WTC11 (cell line): Measurements from ENCODE around the gene PPP2R5A. TPM values are rescaled to one million over a fixed set of nuclear protein-coding genes. Genes with fewer than 3 reads are reported as not detected.

Experiments
- ATAC-seq: fragments of 200-7000 bp; cut with Tn5 transposase; 2 replicates; pipeline ENCODE4 v1.10.0; 2021; ENCODE audit warnings: mild to moderate bottlenecking, moderate library complexity
- CTCF ChIA-PET: fragments of 300-600 bp; sonication (Branson Sonifier 250); formaldehyde crosslinking; loops from one replicate; lab custom pipeline; 2021; ENCODE audit warnings: antibody characterized with exemption; lab: Charles Lee
- POLR2A ChIA-PET: fragments of 350-600 bp; sonication (Branson Sonifier 250); formaldehyde crosslinking; loops from one replicate; lab custom pipeline; 2021; ENCODE audit warnings: antibody characterized with exemption; lab: Charles Lee
- DNase-seq: peaks from one replicate; pipeline ENCODE4 v3.0.0; 2021; ENCODE audit warnings: low spot score
- H3K27ac Mint-ChIP-seq: 2 replicates; pipeline ENCODE4 v1.8.0; 2021; ENCODE audit warnings: mixed read lengths
- H3K27me3 Mint-ChIP-seq: 2 replicates; pipeline ENCODE4 v1.8.0; 2021; ENCODE audit warnings: low read depth, mild to moderate bottlenecking, moderate library complexity, mixed read lengths
- H3K36me3 Mint-ChIP-seq: 2 replicates; pipeline ENCODE4 v1.8.0; 2021; ENCODE audit warnings: mixed read lengths
- H3K4me1 Mint-ChIP-seq: 2 replicates; pipeline ENCODE4 v1.8.0; 2022; ENCODE audit warnings: mixed read lengths
- H3K4me3 Mint-ChIP-seq: 2 replicates; pipeline ENCODE4 v1.8.0; 2021; ENCODE audit warnings: mild to moderate bottlenecking, moderate library complexity, mixed read lengths
- H3K9me3 Mint-ChIP-seq: 2 replicates; pipeline ENCODE4 v1.8.0; 2021; ENCODE audit warnings: mixed read lengths
- ELF4 ChIP-seq: sonication (generic); formaldehyde crosslinking; IDR thresholded peaks from 2 replicates; pipeline ENCODE4 v1.8.1; 2022; ENCODE audit warnings: low read depth, mild to moderate bottlenecking, moderate library complexity, missing genetic modification reagents
- ESRRA ChIP-seq: sonication (generic); formaldehyde crosslinking; IDR thresholded peaks from 2 replicates; pipeline ENCODE4 v1.8.1; 2022; ENCODE audit warnings: mild to moderate bottlenecking, missing genetic modification reagents, borderline replicate concordance
- GRHL2 ChIP-seq: fragments of 250-450 bp; sonication (Bioruptor Pico); IDR thresholded peaks from 2 replicates; pipeline ENCODE4 v1.8.0; 2022; ENCODE audit warnings: mild to moderate bottlenecking, moderate library complexity; ENCODE audit not compliant: insufficient replicate concordance, severe bottlenecking
- MXD4 ChIP-seq: fragments of 250-450 bp; sonication (Bioruptor Pico); IDR thresholded peaks from 2 replicates; pipeline ENCODE4 v1.8.0; 2021; ENCODE audit warnings: mild to moderate bottlenecking, moderate library complexity, borderline replicate concordance
- NFYB ChIP-seq: sonication (generic); formaldehyde crosslinking; conservative IDR thresholded peaks from 2 replicates; pipeline ENCODE4 v1.8.0; 2022; ENCODE audit warnings: low read depth, missing genetic modification reagents
- PRRX2 ChIP-seq: fragments of 250-450 bp; sonication (Bioruptor Pico); IDR thresholded peaks from 2 replicates; pipeline ENCODE4 v1.8.0; 2021; ENCODE audit warnings: mild to moderate bottlenecking
- RORB ChIP-seq: fragments of 250-450 bp; sonication (Bioruptor Pico); IDR thresholded peaks from 2 replicates; pipeline ENCODE4 v1.9.0; 2021; ENCODE audit warnings: mild to moderate bottlenecking
- ZNF263 ChIP-seq: sonication (generic); formaldehyde crosslinking; IDR thresholded peaks from 2 replicates; pipeline ENCODE4 v1.8.1; 2022; ENCODE audit warnings: low read depth, mild to moderate bottlenecking, moderate library complexity, missing genetic modification reagents
- ZNF317 ChIP-seq: sonication (generic); formaldehyde crosslinking; IDR thresholded peaks from 2 replicates; pipeline ENCODE4 v1.8.1; 2023; ENCODE audit warnings: low read depth, mild to moderate bottlenecking, moderate library complexity, missing genetic modification reagents, borderline replicate concordance
- total RNA-seq: library from RNA; stranded (reverse); gene quantifications from 3 replicates; pipeline ENCODE4 v1.2.3, GENCODE V29; 2021
- TF ChIP-seq, protein P1 (sequence below): sonication (generic); formaldehyde crosslinking; IDR thresholded peaks from 2 replicates; pipeline ENCODE4 v1.8.0; 2023; ENCODE audit warnings: missing genetic modification reagents, mild to moderate bottlenecking, borderline replicate concordance
- TF ChIP-seq, protein P2 (sequence below): sonication (generic); formaldehyde crosslinking; IDR thresholded peaks from 2 replicates; pipeline ENCODE4 v1.8.0; 2022; ENCODE audit warnings: mild to moderate bottlenecking, missing genetic modification reagents
- TF ChIP-seq, protein P3 (sequence below): sonication (generic); formaldehyde crosslinking; IDR thresholded peaks from 2 replicates; pipeline ENCODE4 v1.8.0; 2022; ENCODE audit warnings: mild to moderate bottlenecking, missing genetic modification reagents
- TF ChIP-seq, protein P4 (sequence below): fragments of 200-600 bp; IDR thresholded peaks from 2 replicates; pipeline ENCODE4 v1.8.0; 2022; ENCODE audit warnings: antibody characterized with exemption
- TF ChIP-seq, protein P5 (sequence below): sonication (generic); formaldehyde crosslinking; IDR thresholded peaks from 2 replicates; pipeline ENCODE4 v1.8.0; 2023; ENCODE audit warnings: missing genetic modification reagents
- TF ChIP-seq, protein P6 (sequence below): sonication (generic); formaldehyde crosslinking; conservative IDR thresholded peaks from 2 replicates; pipeline ENCODE4 v1.8.1; 2022; ENCODE audit warnings: mild to moderate bottlenecking, missing genetic modification reagents
- TF ChIP-seq, protein P7 (sequence below): sonication (generic); formaldehyde crosslinking; IDR thresholded peaks from 2 replicates; pipeline ENCODE4 v1.8.1; 2022; ENCODE audit warnings: low read depth, mild to moderate bottlenecking, moderate library complexity, missing genetic modification reagents, borderline replicate concordance

PPP2R5A gene
- total RNA-seq, 1 experiment from 2014 or later = 35.9 TPM

DNA sequence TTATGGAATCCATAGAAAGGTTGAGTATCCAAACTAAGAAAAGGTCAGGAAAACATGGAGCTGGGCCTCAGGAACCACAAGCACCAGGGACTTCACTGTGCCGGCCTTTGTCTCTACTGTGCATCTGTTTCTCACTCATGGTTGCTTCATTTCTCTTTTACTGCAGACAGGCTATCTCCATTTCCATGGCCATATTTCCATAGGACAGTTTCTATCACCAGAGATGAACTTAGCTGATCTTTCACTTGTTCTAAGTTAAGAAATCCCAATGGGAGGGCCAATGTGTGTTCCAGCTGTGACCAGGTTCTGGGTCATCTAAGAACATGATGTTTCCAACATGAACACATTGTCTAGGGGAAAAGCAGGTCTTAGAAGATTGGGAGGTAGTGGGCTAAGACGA, 43.7 kb upstream of the PPP2R5A start:
- H3K4me3 Mint-ChIP-seq = no peak overlapping the region
- TF ChIP-seq ZNF317 = no peak
- no peak for TF ChIP-seq GRHL2 (CRISPR knock-in tag)
- TF ChIP-seq, protein P1, sequence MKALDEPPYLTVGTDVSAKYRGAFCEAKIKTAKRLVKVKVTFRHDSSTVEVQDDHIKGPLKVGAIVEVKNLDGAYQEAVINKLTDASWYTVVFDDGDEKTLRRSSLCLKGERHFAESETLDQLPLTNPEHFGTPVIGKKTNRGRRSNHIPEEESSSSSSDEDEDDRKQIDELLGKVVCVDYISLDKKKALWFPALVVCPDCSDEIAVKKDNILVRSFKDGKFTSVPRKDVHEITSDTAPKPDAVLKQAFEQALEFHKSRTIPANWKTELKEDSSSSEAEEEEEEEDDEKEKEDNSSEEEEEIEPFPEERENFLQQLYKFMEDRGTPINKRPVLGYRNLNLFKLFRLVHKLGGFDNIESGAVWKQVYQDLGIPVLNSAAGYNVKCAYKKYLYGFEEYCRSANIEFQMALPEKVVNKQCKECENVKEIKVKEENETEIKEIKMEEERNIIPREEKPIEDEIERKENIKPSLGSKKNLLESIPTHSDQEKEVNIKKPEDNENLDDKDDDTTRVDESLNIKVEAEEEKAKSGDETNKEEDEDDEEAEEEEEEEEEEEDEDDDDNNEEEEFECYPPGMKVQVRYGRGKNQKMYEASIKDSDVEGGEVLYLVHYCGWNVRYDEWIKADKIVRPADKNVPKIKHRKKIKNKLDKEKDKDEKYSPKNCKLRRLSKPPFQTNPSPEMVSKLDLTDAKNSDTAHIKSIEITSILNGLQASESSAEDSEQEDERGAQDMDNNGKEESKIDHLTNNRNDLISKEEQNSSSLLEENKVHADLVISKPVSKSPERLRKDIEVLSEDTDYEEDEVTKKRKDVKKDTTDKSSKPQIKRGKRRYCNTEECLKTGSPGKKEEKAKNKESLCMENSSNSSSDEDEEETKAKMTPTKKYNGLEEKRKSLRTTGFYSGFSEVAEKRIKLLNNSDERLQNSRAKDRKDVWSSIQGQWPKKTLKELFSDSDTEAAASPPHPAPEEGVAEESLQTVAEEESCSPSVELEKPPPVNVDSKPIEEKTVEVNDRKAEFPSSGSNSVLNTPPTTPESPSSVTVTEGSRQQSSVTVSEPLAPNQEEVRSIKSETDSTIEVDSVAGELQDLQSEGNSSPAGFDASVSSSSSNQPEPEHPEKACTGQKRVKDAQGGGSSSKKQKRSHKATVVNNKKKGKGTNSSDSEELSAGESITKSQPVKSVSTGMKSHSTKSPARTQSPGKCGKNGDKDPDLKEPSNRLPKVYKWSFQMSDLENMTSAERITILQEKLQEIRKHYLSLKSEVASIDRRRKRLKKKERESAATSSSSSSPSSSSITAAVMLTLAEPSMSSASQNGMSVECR = no peak
- TF ChIP-seq, protein P2, sequence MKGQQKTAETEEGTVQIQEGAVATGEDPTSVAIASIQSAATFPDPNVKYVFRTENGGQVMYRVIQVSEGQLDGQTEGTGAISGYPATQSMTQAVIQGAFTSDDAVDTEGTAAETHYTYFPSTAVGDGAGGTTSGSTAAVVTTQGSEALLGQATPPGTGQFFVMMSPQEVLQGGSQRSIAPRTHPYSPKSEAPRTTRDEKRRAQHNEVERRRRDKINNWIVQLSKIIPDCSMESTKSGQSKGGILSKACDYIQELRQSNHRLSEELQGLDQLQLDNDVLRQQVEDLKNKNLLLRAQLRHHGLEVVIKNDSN (CRISPR knock-in tag) = no peak
- TF ChIP-seq RORB (CRISPR knock-in tag) = no peak
- TF ChIP-seq, protein P3, sequence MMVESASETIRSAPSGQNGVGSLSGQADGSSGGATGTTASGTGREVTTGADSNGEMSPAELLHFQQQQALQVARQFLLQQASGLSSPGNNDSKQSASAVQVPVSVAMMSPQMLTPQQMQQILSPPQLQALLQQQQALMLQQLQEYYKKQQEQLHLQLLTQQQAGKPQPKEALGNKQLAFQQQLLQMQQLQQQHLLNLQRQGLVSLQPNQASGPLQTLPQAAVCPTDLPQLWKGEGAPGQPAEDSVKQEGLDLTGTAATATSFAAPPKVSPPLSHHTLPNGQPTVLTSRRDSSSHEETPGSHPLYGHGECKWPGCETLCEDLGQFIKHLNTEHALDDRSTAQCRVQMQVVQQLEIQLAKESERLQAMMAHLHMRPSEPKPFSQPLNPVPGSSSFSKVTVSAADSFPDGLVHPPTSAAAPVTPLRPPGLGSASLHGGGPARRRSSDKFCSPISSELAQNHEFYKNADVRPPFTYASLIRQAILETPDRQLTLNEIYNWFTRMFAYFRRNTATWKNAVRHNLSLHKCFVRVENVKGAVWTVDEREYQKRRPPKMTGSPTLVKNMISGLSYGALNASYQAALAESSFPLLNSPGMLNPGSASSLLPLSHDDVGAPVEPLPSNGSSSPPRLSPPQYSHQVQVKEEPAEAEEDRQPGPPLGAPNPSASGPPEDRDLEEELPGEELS (CRISPR knock-in tag) = no peak
- TF ChIP-seq MXD4 (CRISPR knock-in tag) = no peak
- H3K4me1 Mint-ChIP-seq = no peaks in the 10 kb centered on the region
- H3K27me3 Mint-ChIP-seq = no peaks in the 10 kb centered on the region; the same call in 1 of the 2 replicates
- H3K36me3 Mint-ChIP-seq = no peaks in the 10 kb centered on the region
- ATAC-seq = no peak
- CTCF ChIA-PET = no interaction called here
- POLR2A ChIA-PET = no interaction called here
- H3K9me3 Mint-ChIP-seq = no peaks in the 10 kb centered on the region
- no peak for DNase-seq
- H3K27ac Mint-ChIP-seq = no peak overlapping the region

DNA sequence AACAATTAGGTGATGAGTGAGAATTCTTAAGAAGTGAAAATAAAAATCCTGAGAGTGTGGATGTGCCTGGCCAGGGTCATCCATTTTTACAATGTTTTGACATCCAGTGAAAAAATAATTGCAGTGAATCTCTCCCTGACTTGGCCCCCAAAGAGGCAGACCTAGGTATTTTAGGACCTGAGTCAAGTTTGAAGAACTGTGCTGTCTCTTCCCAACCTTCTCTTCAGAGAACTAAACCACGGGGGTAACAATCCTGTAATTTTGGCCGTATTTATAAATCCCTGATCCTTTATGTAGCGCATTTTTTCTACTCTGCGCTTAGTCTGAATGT, 43.3 kb upstream of the PPP2R5A start:
- no peaks in the 10 kb centered on the region for H3K36me3 Mint-ChIP-seq
- DNase-seq (no peak), ATAC-seq (no peak)
- no peaks in the 10 kb centered on the region; the same call in 1 of the 2 replicates for H3K27me3 Mint-ChIP-seq
- no peak overlapping the region for H3K27ac Mint-ChIP-seq
- H3K4me3 Mint-ChIP-seq = no peak overlapping the region
- H3K4me1 Mint-ChIP-seq = no peaks in the 10 kb centered on the region
- no peak for TF ChIP-seq NFYB (CRISPR knock-in tag)
- TF ChIP-seq MXD4 (CRISPR knock-in tag) = no peak
- TF ChIP-seq, protein P3 (CRISPR knock-in tag) = no peak
- TF ChIP-seq ELF4 = no peak
- TF ChIP-seq, all 79 proteins: peak for 0
- ChIA-PET CTCF (no interaction called here), POLR2A (no interaction called here)
- H3K9me3 Mint-ChIP-seq = no peaks in the 10 kb centered on the region

DNA sequence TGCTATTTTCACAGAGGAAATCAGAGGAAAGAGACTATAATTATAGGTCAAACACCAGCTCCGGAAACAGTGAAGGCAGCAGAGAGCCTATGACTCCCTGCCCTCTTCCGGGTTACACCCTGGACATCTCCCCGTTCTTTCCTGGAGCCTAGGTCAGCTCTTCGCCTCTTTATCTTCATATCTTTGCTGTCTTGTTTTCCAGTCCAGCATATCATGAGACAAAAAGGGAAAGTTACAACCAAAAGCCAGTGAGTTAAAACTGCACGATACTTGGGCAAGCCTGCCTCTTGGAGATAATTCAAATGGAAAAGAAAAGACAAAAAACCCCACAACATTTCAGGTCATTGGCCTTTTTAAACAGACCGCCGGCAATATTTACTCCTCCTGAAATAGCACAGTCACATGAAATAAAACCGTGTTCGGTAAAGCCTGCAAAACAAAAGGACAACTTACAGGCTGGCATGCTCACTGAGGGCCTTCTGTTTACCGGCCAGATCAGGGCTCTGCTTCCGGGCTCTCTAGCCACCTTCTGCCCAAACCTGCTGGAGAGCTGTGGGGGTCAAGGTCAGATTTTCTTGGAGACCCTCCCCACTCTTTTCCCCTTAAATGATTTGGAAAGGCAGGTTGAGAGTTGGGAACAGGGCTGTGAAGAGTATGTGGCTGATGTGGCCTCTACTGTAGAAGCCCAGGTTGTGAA, 42.8 kb upstream of the PPP2R5A start:
- Mint-ChIP-seq H3K27ac (0 out of 2 replicates have a peak overlapping the region, but pooled peaks have one; percentile 50), H3K4me1 (no peaks in the 10 kb centered on the region), H3K27me3 (no peaks in the 10 kb centered on the region; the same call in 1 of the 2 replicates), H3K36me3 (no peaks in the 10 kb centered on the region), H3K9me3 (no peaks in the 10 kb centered on the region), H3K4me3 (no peak overlapping the region)
- ATAC-seq = no peak
- ChIA-PET POLR2A (interaction anchor here (0.5 kb wide), 1 partner anchor 595 kb away, joined by 3 read pairs; no protein-coding TSS in a partner anchor), CTCF (interaction anchor here (0.8 kb wide), 1 partner anchor 214 kb away, joined by 3 read pairs; no protein-coding TSS in a partner anchor)
- no peak for DNase-seq
- TF ChIP-seq, protein P4, sequence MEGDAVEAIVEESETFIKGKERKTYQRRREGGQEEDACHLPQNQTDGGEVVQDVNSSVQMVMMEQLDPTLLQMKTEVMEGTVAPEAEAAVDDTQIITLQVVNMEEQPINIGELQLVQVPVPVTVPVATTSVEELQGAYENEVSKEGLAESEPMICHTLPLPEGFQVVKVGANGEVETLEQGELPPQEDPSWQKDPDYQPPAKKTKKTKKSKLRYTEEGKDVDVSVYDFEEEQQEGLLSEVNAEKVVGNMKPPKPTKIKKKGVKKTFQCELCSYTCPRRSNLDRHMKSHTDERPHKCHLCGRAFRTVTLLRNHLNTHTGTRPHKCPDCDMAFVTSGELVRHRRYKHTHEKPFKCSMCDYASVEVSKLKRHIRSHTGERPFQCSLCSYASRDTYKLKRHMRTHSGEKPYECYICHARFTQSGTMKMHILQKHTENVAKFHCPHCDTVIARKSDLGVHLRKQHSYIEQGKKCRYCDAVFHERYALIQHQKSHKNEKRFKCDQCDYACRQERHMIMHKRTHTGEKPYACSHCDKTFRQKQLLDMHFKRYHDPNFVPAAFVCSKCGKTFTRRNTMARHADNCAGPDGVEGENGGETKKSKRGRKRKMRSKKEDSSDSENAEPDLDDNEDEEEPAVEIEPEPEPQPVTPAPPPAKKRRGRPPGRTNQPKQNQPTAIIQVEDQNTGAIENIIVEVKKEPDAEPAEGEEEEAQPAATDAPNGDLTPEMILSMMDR = no peak
- TF ChIP-seq ESRRA (CRISPR knock-in tag) (no peak), MXD4 (CRISPR knock-in tag) (no peak), ZNF263 (CRISPR knock-in tag) (no peak), PRRX2 (no peak)
- TF ChIP-seq, protein P5, sequence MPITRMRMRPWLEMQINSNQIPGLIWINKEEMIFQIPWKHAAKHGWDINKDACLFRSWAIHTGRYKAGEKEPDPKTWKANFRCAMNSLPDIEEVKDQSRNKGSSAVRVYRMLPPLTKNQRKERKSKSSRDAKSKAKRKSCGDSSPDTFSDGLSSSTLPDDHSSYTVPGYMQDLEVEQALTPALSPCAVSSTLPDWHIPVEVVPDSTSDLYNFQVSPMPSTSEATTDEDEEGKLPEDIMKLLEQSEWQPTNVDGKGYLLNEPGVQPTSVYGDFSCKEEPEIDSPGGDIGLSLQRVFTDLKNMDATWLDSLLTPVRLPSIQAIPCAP = no peak
- TF ChIP-seq, protein P6, sequence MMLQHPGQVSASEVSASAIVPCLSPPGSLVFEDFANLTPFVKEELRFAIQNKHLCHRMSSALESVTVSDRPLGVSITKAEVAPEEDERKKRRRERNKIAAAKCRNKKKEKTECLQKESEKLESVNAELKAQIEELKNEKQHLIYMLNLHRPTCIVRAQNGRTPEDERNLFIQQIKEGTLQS (CRISPR knock-in tag) = no peak
- TF ChIP-seq, protein P7, sequence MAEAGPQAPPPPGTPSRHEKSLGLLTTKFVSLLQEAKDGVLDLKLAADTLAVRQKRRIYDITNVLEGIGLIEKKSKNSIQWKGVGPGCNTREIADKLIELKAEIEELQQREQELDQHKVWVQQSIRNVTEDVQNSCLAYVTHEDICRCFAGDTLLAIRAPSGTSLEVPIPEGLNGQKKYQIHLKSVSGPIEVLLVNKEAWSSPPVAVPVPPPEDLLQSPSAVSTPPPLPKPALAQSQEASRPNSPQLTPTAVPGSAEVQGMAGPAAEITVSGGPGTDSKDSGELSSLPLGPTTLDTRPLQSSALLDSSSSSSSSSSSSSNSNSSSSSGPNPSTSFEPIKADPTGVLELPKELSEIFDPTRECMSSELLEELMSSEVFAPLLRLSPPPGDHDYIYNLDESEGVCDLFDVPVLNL (CRISPR knock-in tag) = no peak
